GM21737 (cell line): Measurements from ENCODE around the gene KL.
A peak's percentile ranks its signal among the peaks of the same experiment; 100 is the strongest.

Source experiments
- ATAC-seq: cut with Tn5 transposase; IDR thresholded peaks from one replicate; pipeline ENCODE4 v1.9.1; 2021; ENCODE audit warnings: mild to moderate bottlenecking, moderate library complexity; ENCODE audit not compliant: unreplicated experiment

The KL gene

GRCh38 chr13:33003458-33004019 is 12.7 kb upstream of the KL start:
- ATAC-seq: no peak

- ATAC-seq: no peak
Observed at GRCh38 chr13:33004511-33004910, 11.7 kb upstream of the KL start.

GRCh38 chr13:33006134-33006533 is 10.1 kb upstream of the KL start:
- no peak for ATAC-seq

- ATAC-seq: no peak
Observed at GRCh38 chr13:33006638-33007037, 9.6 kb upstream of the KL start.

- ATAC-seq: no peak
Observed at GRCh38 chr13:33007237-33007636, 9.0 kb upstream of the KL start.

DNA sequence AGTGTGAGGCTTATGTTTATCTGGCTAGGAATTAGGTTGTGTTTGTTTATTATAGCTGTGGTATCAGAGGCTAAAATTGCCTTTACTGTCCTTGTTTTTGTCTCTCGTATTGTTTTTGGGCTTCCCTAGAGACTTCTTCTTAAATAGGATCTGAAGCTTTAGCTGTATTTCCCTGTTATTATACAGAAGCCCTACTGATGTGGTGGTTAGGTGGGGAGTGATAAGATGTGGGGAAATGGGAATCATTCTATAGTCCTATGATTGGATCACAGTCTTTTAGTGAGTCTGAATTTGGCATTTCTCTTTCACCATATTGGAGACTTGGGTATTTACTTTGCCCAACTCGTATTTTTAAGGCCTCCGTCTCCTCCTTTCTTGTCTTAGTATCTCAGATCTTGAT is 8.3 kb upstream of the KL start:
- ATAC-seq: no peak

- no peak for ATAC-seq
Observed at GRCh38 chr13:33008946-33009722, 7.1 kb upstream of the KL start.

GRCh38 chr13:33011828-33012470 is 4.3 kb upstream of the KL start:
- ATAC-seq: no peak

DNA sequence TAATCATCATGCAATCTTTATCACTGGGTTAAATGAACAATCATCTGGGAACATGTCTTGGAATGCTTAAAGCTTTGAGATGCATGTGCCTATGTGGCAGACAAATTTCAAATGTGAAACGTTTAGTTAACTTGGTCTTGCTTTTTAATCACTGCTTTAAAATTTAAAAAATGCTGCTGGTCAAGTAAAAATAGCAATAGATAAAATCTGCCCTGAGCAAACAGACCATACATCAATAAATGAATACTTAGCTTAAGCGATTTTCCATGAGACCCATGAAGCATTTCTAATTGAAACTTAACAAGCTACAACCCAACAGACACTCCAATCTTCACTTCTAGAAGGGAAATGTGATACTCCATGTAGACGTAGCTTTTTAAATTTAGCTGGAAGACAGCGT is 1.9 kb upstream of the KL start:
- no peak for ATAC-seq

DNA sequence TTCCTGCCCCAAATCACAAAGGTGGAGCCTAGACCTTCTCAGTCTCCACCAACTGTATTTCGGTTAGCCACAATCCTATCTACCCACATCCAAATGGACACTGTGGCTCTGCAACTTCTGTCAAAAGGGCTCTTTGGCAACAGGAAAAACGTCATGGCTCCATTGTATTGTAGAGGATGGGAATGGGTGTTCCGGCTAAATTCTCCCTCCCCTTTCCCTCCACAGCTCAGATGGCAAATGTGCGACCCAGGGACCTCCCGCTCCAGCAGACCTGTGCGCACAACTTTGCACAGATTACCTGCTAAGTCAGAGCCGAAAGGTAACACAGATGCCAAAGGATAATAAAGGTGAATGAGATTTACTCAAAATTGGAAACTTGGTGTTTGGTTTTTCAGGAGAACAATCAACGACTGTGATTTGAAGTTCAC is 968 bp upstream of the KL start:
- ATAC-seq: no peak

- peak; percentile 19 for ATAC-seq
Observed at GRCh38 chr13:33015791-33016323, 366 bp upstream of the KL start.

DNA sequence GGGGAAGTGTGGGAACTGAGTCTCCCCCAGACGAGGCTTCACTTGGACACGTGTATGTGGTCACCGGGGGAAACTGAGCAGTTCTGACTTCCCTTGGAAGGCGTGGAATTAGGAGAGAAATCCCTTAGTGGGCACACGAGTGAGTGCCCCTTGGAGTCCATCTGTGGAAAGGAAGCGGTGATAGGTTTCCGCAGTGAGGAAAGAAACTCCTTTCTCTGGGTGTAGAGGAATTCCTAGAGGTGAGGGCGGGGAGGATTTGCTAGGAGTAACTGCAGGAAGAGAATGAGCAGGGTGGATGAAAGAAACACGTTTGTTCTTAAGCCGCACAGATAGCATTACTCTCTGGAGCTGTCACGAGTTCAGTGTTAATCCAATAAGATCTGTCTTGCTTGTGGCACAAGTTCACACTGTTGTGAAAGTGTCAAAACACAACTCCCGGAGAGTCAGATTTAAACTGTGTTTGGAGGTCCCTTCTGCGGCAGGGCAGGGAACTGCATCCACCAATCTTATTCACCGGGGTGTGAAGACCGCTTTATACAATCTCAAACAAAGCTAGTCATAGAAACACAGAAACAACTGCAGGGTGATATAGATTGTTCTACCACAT is 1.2 kb downstream of the KL start:
- peak; percentile 61 for ATAC-seq

- ATAC-seq: no peak
Observed at GRCh38 chr13:33018886-33019285, 2.7 kb downstream of the KL start.

GRCh38 chr13:33022986-33023385 is 6.8 kb downstream of the KL start:
- no peak for ATAC-seq

GRCh38 chr13:33025220-33025744 is 9.1 kb downstream of the KL start:
- no peak for ATAC-seq

DNA sequence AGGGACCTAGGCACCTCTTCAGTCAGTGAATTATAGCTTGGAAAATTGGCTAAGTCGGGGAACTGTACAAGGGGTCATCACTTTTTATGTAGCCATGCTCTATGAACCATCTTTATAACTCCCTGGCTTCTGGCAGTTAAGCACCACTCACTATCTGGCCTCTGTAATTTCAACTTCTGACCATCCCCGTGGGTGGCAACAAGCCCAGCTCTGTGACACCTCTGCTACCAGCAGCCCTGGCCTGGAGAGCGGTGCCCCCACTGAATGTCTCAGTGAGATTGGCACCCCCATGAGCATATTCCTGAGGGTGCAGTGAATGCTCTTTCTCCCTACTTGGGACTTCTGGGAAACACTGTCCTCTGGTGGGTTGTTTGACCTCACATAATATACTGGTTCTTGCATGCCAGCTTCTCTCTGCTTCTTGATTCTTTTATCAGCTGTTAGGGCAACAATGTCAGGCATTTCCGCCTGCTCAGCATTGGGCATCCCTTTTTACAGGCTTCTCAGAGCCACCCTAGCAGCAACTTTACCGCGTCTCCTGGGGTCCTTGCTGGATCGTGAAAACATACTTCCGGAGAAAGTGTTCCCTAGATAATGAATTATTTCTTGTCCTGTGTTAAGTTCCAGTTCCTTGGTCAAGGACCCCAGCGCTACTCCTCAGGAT is 10.4 kb downstream of the KL start:
- no peak for ATAC-seq

DNA sequence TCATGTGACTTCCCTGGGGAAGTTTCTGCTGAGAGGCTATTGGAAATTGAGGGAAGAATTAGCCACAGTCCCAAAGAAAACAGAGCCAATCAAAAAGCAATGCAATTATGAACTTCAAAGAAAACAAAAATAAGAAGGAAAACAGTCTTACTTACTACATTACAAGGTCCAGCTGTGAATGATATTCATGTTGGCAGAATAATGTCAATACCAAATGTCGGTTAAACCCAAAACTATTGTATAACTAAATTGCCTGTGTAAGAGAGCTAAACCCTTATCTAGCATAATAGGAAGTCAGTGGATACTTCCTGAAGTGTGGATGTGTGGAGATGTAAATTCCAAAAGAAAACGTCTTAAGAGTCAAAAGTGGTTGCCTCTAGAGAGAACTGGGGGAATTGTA is 12.4 kb downstream of the KL start:
- ATAC-seq: no peak

DNA sequence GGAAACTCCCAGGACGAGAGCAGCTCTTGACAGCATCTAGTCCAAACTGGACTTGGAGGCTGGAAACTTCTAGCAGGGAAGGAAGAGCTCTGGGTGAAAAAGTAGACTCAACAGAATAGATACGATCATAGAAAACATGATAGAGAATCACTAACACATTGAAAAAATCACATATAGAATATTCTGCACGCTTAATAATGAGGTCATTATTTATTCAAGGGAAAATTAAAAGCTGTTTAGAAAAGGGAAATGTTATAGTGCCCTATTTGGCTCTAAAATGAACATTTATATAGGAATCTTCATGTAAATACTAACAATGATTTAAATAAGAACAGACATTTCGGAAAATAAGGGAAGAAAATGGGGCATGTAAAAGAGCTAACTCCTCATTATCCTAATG is 15.1 kb downstream of the KL start:
- no peak for ATAC-seq

GRCh38 chr13:33032037-33032625 is 15.9 kb downstream of the KL start:
- ATAC-seq: no peak

- ATAC-seq: peak; percentile 86
Observed at GRCh38 chr13:33033051-33033812, 17.0 kb downstream of the KL start.
